ENCODE results near the gene NANOS2.

DNA sequence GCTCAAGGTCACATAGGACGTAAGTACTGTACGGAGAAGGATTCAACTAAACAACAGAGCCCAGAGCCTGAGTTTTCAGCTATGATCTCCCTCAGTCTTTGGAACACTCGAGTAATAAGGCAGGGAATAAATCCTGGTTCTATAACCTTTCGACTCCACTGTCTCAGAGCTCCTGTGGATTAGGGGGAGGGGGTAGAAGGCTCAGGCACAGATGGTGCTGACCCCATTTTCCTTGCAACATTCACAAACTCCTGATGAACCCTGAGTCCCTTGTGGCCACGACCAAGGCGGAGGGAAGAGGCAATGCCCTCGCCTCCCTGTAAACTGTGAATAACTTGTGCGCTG lies 37.7 kb upstream of the NANOS2 start:
- TF ChIP-seq, protein P1, sequence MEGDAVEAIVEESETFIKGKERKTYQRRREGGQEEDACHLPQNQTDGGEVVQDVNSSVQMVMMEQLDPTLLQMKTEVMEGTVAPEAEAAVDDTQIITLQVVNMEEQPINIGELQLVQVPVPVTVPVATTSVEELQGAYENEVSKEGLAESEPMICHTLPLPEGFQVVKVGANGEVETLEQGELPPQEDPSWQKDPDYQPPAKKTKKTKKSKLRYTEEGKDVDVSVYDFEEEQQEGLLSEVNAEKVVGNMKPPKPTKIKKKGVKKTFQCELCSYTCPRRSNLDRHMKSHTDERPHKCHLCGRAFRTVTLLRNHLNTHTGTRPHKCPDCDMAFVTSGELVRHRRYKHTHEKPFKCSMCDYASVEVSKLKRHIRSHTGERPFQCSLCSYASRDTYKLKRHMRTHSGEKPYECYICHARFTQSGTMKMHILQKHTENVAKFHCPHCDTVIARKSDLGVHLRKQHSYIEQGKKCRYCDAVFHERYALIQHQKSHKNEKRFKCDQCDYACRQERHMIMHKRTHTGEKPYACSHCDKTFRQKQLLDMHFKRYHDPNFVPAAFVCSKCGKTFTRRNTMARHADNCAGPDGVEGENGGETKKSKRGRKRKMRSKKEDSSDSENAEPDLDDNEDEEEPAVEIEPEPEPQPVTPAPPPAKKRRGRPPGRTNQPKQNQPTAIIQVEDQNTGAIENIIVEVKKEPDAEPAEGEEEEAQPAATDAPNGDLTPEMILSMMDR (IDR thresholded peaks at IDR 0.05): no peak
- no peak for TF ChIP-seq POLR2A (IDR thresholded peaks at IDR 0.05)

All from right lobe of liver (tissue), 4 donors.